ENCODE results near the gene RGS11.

- TF ChIP-seq CTCF (IDR thresholded peaks at IDR 0.05) (no peak), POLR2A (IDR thresholded peaks at IDR 0.05) (no peak), EP300 (IDR thresholded peaks at IDR 0.05) (no peak)
Observed at GRCh38 chr16:321532-321931, 45.8 kb upstream of the RGS11 start.
